SH-SY5Y (cell line): ENCODE measurements around the gene ABCA7.

ENCODE experiments used
- GATA2 ChIP-seq: IDR thresholded peaks from 2 replicates; pipeline ENCODE4 v1.6.1; 2011; ENCODE audit warnings: mild to moderate bottlenecking, low read depth, low read length
- GATA3 ChIP-seq: IDR thresholded peaks from 2 replicates; pipeline ENCODE4 v1.6.1; 2011; ENCODE audit warnings: low read depth, mild to moderate bottlenecking, low read length, moderate library complexity

GRCh38 chr19:1090731-1091543 is 51.0 kb downstream of the ABCA7 start:
- TF ChIP-seq GATA3 (no peak), GATA2 (no peak)
